Activated CD8-positive, alpha-beta memory T cell treated with anti-CD3 and anti-CD28 coated beads, Interleukin-2, amount 50 U/mL, for 1 hour (primary cell): ENCODE results near the gene SAMD4A.

ENCODE experiments used
- DNase-seq: peaks from one replicate; pipeline ENCODE4 v3.0.0-alpha.2; 2020; ENCODE audit errors: extremely low read depth

The SAMD4A gene

GRCh38 chr14:54566410-54567223, at the start of gene SAMD4A:
TSS of gene SAMD4A (plus strand) at chr14:54567128. CDS start at chr14:54567917, 789 bp downstream.
- no peak for DNase-seq

GRCh38 chr14:54524410-54524809, 42.5 kb upstream of the SAMD4A start:
- DNase-seq, result no peak

- DNase-seq, result no peak
Measured at GRCh38 chr14:54528973-54529372, 38.0 kb upstream of the SAMD4A start.

GRCh38 chr14:54529811-54530210, 37.1 kb upstream of the SAMD4A start:
- no peak for DNase-seq

GRCh38 chr14:54532111-54533012, 34.6 kb upstream of the SAMD4A start:
- DNase-seq, result no peak

- DNase-seq, result no peak
Measured at GRCh38 chr14:54533100-54533499, 33.8 kb upstream of the SAMD4A start.

- no peak for DNase-seq
Measured at GRCh38 chr14:54535126-54535525, 31.8 kb upstream of the SAMD4A start.

GRCh38 chr14:54535646-54536045, 31.3 kb upstream of the SAMD4A start:
- DNase-seq, result no peak

- DNase-seq, result no peak
Measured at GRCh38 chr14:54537651-54538050, 29.3 kb upstream of the SAMD4A start.

- no peak for DNase-seq
Measured at GRCh38 chr14:54538055-54538454, 28.9 kb upstream of the SAMD4A start.

- DNase-seq, result no peak
Measured at GRCh38 chr14:54547583-54547982, 19.3 kb upstream of the SAMD4A start.

GRCh38 chr14:54548491-54548890, 18.4 kb upstream of the SAMD4A start:
- no peak for DNase-seq

GRCh38 chr14:54549862-54550261, 17.1 kb upstream of the SAMD4A start:
- no peak for DNase-seq

GRCh38 chr14:54550514-54550913, 16.4 kb upstream of the SAMD4A start:
- DNase-seq, result no peak

GRCh38 chr14:54554401-54554800, 12.5 kb upstream of the SAMD4A start:
- no peak for DNase-seq

GRCh38 chr14:54555651-54556050, 11.3 kb upstream of the SAMD4A start:
- DNase-seq, result no peak

GRCh38 chr14:54556535-54556934, 10.4 kb upstream of the SAMD4A start:
- DNase-seq, result no peak

- DNase-seq, result no peak
Measured at GRCh38 chr14:54562334-54562733, 4.6 kb upstream of the SAMD4A start.

GRCh38 chr14:54564071-54564867, 2.7 kb upstream of the SAMD4A start:
- no peak for DNase-seq

- DNase-seq, result no peak
Measured at GRCh38 chr14:54564868-54565784, 1.8 kb upstream of the SAMD4A start.
